HG02938 (cell line): ENCODE results near the gene RARG.
"Not testable (repeated sequence)": the region's sequence is repeated elsewhere in the genome, so short reads cannot be mapped to it uniquely, and the experiment has no call there.

Source experiments
- ATAC-seq: cut with Tn5 transposase; IDR thresholded peaks from one replicate; pipeline ENCODE4 v1.9.1; 2021; ENCODE audit warnings: mild to moderate bottlenecking, moderate library complexity; ENCODE audit not compliant: unreplicated experiment

The RARG gene

GRCh38 chr12:53211476-53212381 is 20.3 kb downstream of the RARG start:
- no peak for ATAC-seq

GRCh38 chr12:53210843-53211242 is 21.2 kb downstream of the RARG start:
- no peak for ATAC-seq

GRCh38 chr12:53208877-53209463 is 23.0 kb downstream of the RARG start:
- ATAC-seq = no peak

- ATAC-seq = no peak
Observed at GRCh38 chr12:53208435-53208834, 23.6 kb downstream of the RARG start.

GRCh38 chr12:53207042-53207441 is 25.0 kb downstream of the RARG start, which contains the start of gene ITGB7:
Gene ITGB7, minus strand, starts transcription at chr12:53207251. Its CDS starts 6,808 bp downstream, at chr12:53200443.
- no peak for ATAC-seq

GRCh38 chr12:53205747-53206419 is 26.1 kb downstream of the RARG start:
- ATAC-seq = peak; percentile 53

- ATAC-seq = no peak
Observed at GRCh38 chr12:53204351-53204750, 27.7 kb downstream of the RARG start.

GRCh38 chr12:53202316-53202715 is 29.7 kb downstream of the RARG start:
- not testable (repeated sequence) for ATAC-seq

- no peak for ATAC-seq
Observed at GRCh38 chr12:53201639-53202038, 30.4 kb downstream of the RARG start.

GRCh38 chr12:53201177-53201541 is 30.9 kb downstream of the RARG start:
- ATAC-seq = no peak

- ATAC-seq = peak; percentile 62
Observed at GRCh38 chr12:53200458-53201176, 31.4 kb downstream of the RARG start.

GRCh38 chr12:53200107-53200457 is 31.9 kb downstream of the RARG start:
- no peak for ATAC-seq

GRCh38 chr12:53199700-53200099 is 32.3 kb downstream of the RARG start:
- no peak for ATAC-seq

GRCh38 chr12:53198486-53199110 is 33.4 kb downstream of the RARG start:
- no peak for ATAC-seq

GRCh38 chr12:53197011-53197640 is 34.9 kb downstream of the RARG start:
- ATAC-seq = no peak

- no peak for ATAC-seq
Observed at GRCh38 chr12:53196486-53196885, 35.5 kb downstream of the RARG start.

GRCh38 chr12:53195516-53196420 is 36.2 kb downstream of the RARG start:
- no peak for ATAC-seq

GRCh38 chr12:53194973-53195372 is 37.0 kb downstream of the RARG start:
- ATAC-seq = no peak
